Renal cortical epithelial cell (primary cell): ENCODE measurements around the gene LIN7C. TPM values are rescaled to one million over a fixed set of nuclear protein-coding genes. Genes with fewer than 3 reads are reported as not detected.

ENCODE experiments used
- DNase-seq: peaks from one replicate; pipeline ENCODE4 v3.0.0-alpha.2; 2011; ENCODE audit warnings: low read depth
- total RNA-seq: library from RNA; depleted of rRNA; stranded (reverse); fragments of >200 nt; gene quantifications from 2 replicates; pipeline ENCODE4 v1.2.3, GENCODE V29; 2014

Gene LIN7C
- total RNA-seq, 1 donor from 2014 or later: 48.8 TPM

- peak; percentile 41 for DNase-seq
Observed at GRCh38 chr11:27470826-27471588, 35.6 kb downstream of the LIN7C start.

GRCh38 chr11:27470166-27470565, 36.4 kb downstream of the LIN7C start:
- no peak for DNase-seq

- DNase-seq: no peak
Observed at GRCh38 chr11:27468995-27469695, 37.4 kb downstream of the LIN7C start.

GRCh38 chr11:27468209-27468994, 38.2 kb downstream of the LIN7C start:
- DNase-seq: peak; percentile 99

GRCh38 chr11:27467181-27467913, 39.2 kb downstream of the LIN7C start:
- DNase-seq: peak; percentile 94

- DNase-seq: no peak
Observed at GRCh38 chr11:27466363-27466762, 40.2 kb downstream of the LIN7C start.

GRCh38 chr11:27465629-27466028, 40.9 kb downstream of the LIN7C start:
- peak; percentile 29 for DNase-seq

- DNase-seq: no peak
Observed at GRCh38 chr11:27464909-27465308, 41.7 kb downstream of the LIN7C start.

GRCh38 chr11:27464289-27464696, 42.3 kb downstream of the LIN7C start:
- peak; percentile 94 for DNase-seq

GRCh38 chr11:27462543-27462942, 44.0 kb downstream of the LIN7C start:
- peak; percentile 66 for DNase-seq

- peak; percentile 56 for DNase-seq
Observed at GRCh38 chr11:27460158-27460978, 46.2 kb downstream of the LIN7C start.

- DNase-seq: peak; percentile 80
Observed at GRCh38 chr11:27459191-27459590, 47.4 kb downstream of the LIN7C start.

GRCh38 chr11:27458182-27458581, 48.4 kb downstream of the LIN7C start:
- no peak for DNase-seq

GRCh38 chr11:27456795-27457329, 49.7 kb downstream of the LIN7C start:
- no peak for DNase-seq

- peak; percentile 99 for DNase-seq
Observed at GRCh38 chr11:27456140-27456794, 50.3 kb downstream of the LIN7C start.

GRCh38 chr11:27455667-27456066, 50.9 kb downstream of the LIN7C start:
- DNase-seq: no peak

- no peak for DNase-seq
Observed at GRCh38 chr11:27453701-27454100, 52.9 kb downstream of the LIN7C start.

- DNase-seq: peak; percentile 36
Observed at GRCh38 chr11:27452147-27452546, 54.4 kb downstream of the LIN7C start.

GRCh38 chr11:27451244-27451965, 55.2 kb downstream of the LIN7C start:
- peak; percentile 82 for DNase-seq
